Uterus (tissue), 4 donors: ENCODE measurements around the gene SPINT1. TPM values are rescaled to one million over a fixed set of nuclear protein-coding genes. Genes with fewer than 3 reads are reported as not detected.
"Not testable (repeated sequence)": the region's sequence is repeated elsewhere in the genome, so short reads cannot be mapped to it uniquely, and the experiment has no call there.

Experiments
- DNase-seq, 2 donors: peaks; one replicate each; pipeline ENCODE4 v3.0.0-alpha.2; 2019 to 2020
- H3K27ac ChIP-seq, 2 donors: fragments of 200-600 bp; sonication (generic); 1 replicate in 1 of 2; 2 replicates in 1 of 2; pipeline ENCODE4 v1.5.1; 2016 to 2018
- H3K27me3 ChIP-seq, 2 donors: fragments of 200-600 bp; sonication (generic); one replicate each; pipeline ENCODE4 v1.5.1; 2018 to 2019; ENCODE audit warnings: control low read depth in 1 of 2
- H3K36me3 ChIP-seq, 2 donors: fragments of 200-600 bp; sonication (generic); one replicate each; pipeline ENCODE4 v1.5.1; 2019; ENCODE audit warnings: control low read depth in 1 of 2
- H3K4me1 ChIP-seq, 2 donors: fragments of 200-600 bp; sonication (generic); one replicate each; pipeline ENCODE4 v1.5.1; 2018 to 2019; ENCODE audit warnings: control low read depth in 1 of 2
- H3K4me3 ChIP-seq, 2 donors: fragments of 200-600 bp; sonication (generic); 1 replicate in 1 of 2; 2 replicates in 1 of 2; pipeline ENCODE4 v1.5.1; 2018 to 2019; ENCODE audit warnings: mild to moderate bottlenecking in 1 of 2
- H3K9me3 ChIP-seq, 2 donors: fragments of 200-600 bp; sonication (generic); one replicate each; pipeline ENCODE4 v1.5.1; 2019; ENCODE audit warnings: control low read depth in 1 of 2
- CTCF ChIP-seq, 4 experiments: fragments of 200-600 bp in 2 of 4; fragments of 450-650 bp in 2 of 4; sonication (generic) in 2 of 4; IDR thresholded peaks; one replicate each; pipeline ENCODE4 v1.5.1; 2016 to 2019; ENCODE audit warnings: antibody characterized with exemption in 4 of 4, mild to moderate bottlenecking in 2 of 4, moderate library complexity in 1 of 4
- POLR2A ChIP-seq, 2 donors: fragments of 450-650 bp; IDR thresholded peaks; one replicate each; pipeline ENCODE4 v1.6.1; 2016; ENCODE audit warnings: antibody characterized with exemption in 2 of 2, mild to moderate bottlenecking in 1 of 2, moderate library complexity in 1 of 2
- intact Hi-C: fragments of 100-400 bp; cut with DNase I; formaldehyde crosslinking; loops from one replicate; pipeline ENCODE4 v1.15.1; 2023; ENCODE audit warnings: low total_unique reads
- total RNA-seq, 4 donors: library from RNA; depleted of rRNA in 3 of 4; stranded (reverse); fragments of >200 nt in 3 of 4; gene quantifications; one replicate each; pipeline versions ENCODE4 v1.1.0 to v1.2.4, GENCODE V29; 2014 to 2023
- donor health status: DM: yes; HTN: yes; CAD: no.

Gene SPINT1
- total RNA-seq, 4 donors from 2014 or later = 2.0 to 38.1 (median 2.3) TPM; not detected in 1

GRCh38 chr15:40858706-40859105, 14.9 kb downstream of the SPINT1 start:
- intact Hi-C loops = no loop called here
- H3K4me1 ChIP-seq = no peaks in the 10 kb centered on the region
- no peaks in the 10 kb centered on the region for H3K27me3 ChIP-seq
- H3K4me3 ChIP-seq = no peak overlapping the region
- DNase-seq = no peak
- no peak overlapping the region for H3K27ac ChIP-seq
- no peaks in the 10 kb centered on the region for H3K9me3 ChIP-seq
- H3K36me3 ChIP-seq = no peaks in the 10 kb centered on the region
- TF ChIP-seq CTCF (IDR thresholded peaks at IDR 0.05) (no peak), POLR2A (IDR thresholded peaks at IDR 0.05) (no peak)

- H3K4me1 ChIP-seq = no peaks in the 10 kb centered on the region
- no peak overlapping the region for H3K27ac ChIP-seq
- H3K27me3 ChIP-seq = no peaks in the 10 kb centered on the region
- no peak overlapping the region for H3K4me3 ChIP-seq
- intact Hi-C loops = no loop called here
- H3K9me3 ChIP-seq = no peaks in the 10 kb centered on the region
- peak; percentile 55 to 57 for DNase-seq
- TF ChIP-seq CTCF (IDR thresholded peaks at IDR 0.05) (peak; percentile 36 to 56 (median 42)), POLR2A (IDR thresholded peaks at IDR 0.05) (no peak)
- H3K36me3 ChIP-seq = no peaks in the 10 kb centered on the region
These were observed 15.5 kb downstream of the SPINT1 start for GRCh38 chr15:40859206-40859851.

GRCh38 chr15:40861147-40861546, 17.3 kb downstream of the SPINT1 start:
- intact Hi-C loops, H3K4me3 ChIP-seq, DNase-seq, H3K27me3 ChIP-seq, H3K9me3 ChIP-seq, H3K27ac ChIP-seq, H3K36me3 ChIP-seq, H3K4me1 ChIP-seq: not testable (repeated sequence)

- intact Hi-C loops = no loop called here
- H3K4me3 ChIP-seq = no peak overlapping the region
- TF ChIP-seq POLR2A (IDR thresholded peaks at IDR 0.05) (no peak), CTCF (IDR thresholded peaks at IDR 0.05) (no peak)
- H3K27ac ChIP-seq = no peak overlapping the region
- no peaks in the 10 kb centered on the region for H3K4me1 ChIP-seq
- DNase-seq = no peak
- H3K36me3 ChIP-seq = no peaks in the 10 kb centered on the region
- H3K27me3 ChIP-seq = no peaks in the 10 kb centered on the region
- H3K9me3 ChIP-seq = no peaks in the 10 kb centered on the region
These were observed 19.9 kb downstream of the SPINT1 start for GRCh38 chr15:40863660-40864270.

GRCh38 chr15:40867199-40867598, 23.4 kb downstream of the SPINT1 start:
- Histone ChIP-seq H3K36me3 (no peaks in the 10 kb centered on the region), H3K27ac (no peak overlapping the region), H3K9me3 (no peaks in the 10 kb centered on the region), H3K4me1 (no peaks in the 10 kb centered on the region), H3K27me3 (no peaks in the 10 kb centered on the region), H3K4me3 (no peak overlapping the region)
- intact Hi-C loops = no loop called here
- DNase-seq = no peak
- TF ChIP-seq CTCF (IDR thresholded peaks at IDR 0.05) = no peak
- no peak for TF ChIP-seq POLR2A (IDR thresholded peaks at IDR 0.05)
